Endothelial cell of umbilical vein (primary cell): ENCODE measurements around the gene LIMCH1. TPM values are rescaled to one million over a fixed set of nuclear protein-coding genes. Genes with fewer than 3 reads are reported as not detected.

ENCODE experiments used
- BruUV-seq: library from RNA; stranded (reverse); fragments of 400-500 nt; replicated peaks from 2 replicates; lab custom pipeline; 2021; lab: Mats Ljungman, UMichigan
- CTCF ChIA-PET: fragments of 300-600, 350-600 bp; sonication (Branson Sonifier 250); formaldehyde crosslinking; loops from one replicate; lab custom pipeline; 2021; ENCODE audit warnings: antibody characterized with exemption, inconsistent platforms; lab: Charles Lee
- POLR2A ChIA-PET: fragments of 300-600, 350-600 bp; sonication (Branson Sonifier 250); formaldehyde crosslinking; loops from one replicate; lab custom pipeline; 2021; ENCODE audit warnings: antibody characterized with exemption, inconsistent platforms; lab: Charles Lee
- DNase-seq: peaks from one replicate; pipeline ENCODE4 v3.0.0-alpha.2; 2011; ENCODE audit warnings: low read depth, low spot score
- FAIRE-seq: peaks from 2 replicates; lab custom pipeline; 2011; peaks lifted over from hg19 to GRCh38; lab: Jason Lieb, UNC
- H2AFZ ChIP-seq: 2 replicates; pipeline ENCODE4 v1.6.0; 2012; ENCODE audit warnings: low read depth, low read length, control low read depth, inconsistent platforms
- H3K27ac ChIP-seq: 2 replicates; pipeline ENCODE4 v1.5.1; 2011; ENCODE audit warnings: low read depth, mild to moderate bottlenecking, control low read depth, low read length, moderate library complexity; ENCODE audit not compliant: insufficient read depth
- H3K27me3 ChIP-seq, 2 experiments: 2 replicates each; pipeline versions ENCODE4 v1.6.0 to v1.6.1; 2011; ENCODE audit warnings: low read length in 2 of 2, mixed read lengths in 1 of 2; ENCODE audit not compliant: control insufficient read depth in 2 of 2, insufficient read depth in 2 of 2
- H3K36me3 ChIP-seq, 2 experiments: 2 replicates in 1 of 2; 3 replicates in 1 of 2; pipeline ENCODE4 v1.5.1; 2011; ENCODE audit warnings: low read length in 2 of 2, mild to moderate bottlenecking in 1 of 2, moderate library complexity in 1 of 2; ENCODE audit not compliant: control insufficient read depth in 2 of 2, insufficient read depth in 2 of 2; ENCODE audit errors: extremely low read depth in 1 of 2
- H3K4me1 ChIP-seq: 3 replicates; pipeline ENCODE4 v1.5.1; 2011; ENCODE audit warnings: mild to moderate bottlenecking, low read length; ENCODE audit not compliant: control insufficient read depth, insufficient read depth; ENCODE audit errors: extremely low read depth
- H3K4me2 ChIP-seq: 2 replicates; pipeline ENCODE4 v1.6.1; 2011; ENCODE audit warnings: low read length, control low read depth, mixed read lengths; ENCODE audit not compliant: insufficient read depth
- H3K4me3 ChIP-seq, 3 experiments: fragments of 200-600 bp in 1 of 3; sonication (generic), shearing (Covaris generic) in 1 of 3; replicated peaks in 1 of 3; 2 replicates each; pipeline ENCODE4 v1.5.1; 2011 to 2016; ENCODE audit warnings: control low read depth in 3 of 3, low read length in 3 of 3, mild to moderate bottlenecking in 2 of 3, inconsistent platforms in 1 of 3, low read depth in 1 of 3, moderate library complexity in 1 of 3; ENCODE audit not compliant: insufficient read depth in 1 of 3
- H3K79me2 ChIP-seq: 2 replicates; pipeline ENCODE4 v1.6.0; 2012; ENCODE audit warnings: low read length, inconsistent platforms; ENCODE audit not compliant: control insufficient read depth, insufficient read depth
- H3K9ac ChIP-seq: replicated peaks from 2 replicates; pipeline ENCODE3; 2011; ENCODE audit warnings: low read length, control low read depth; ENCODE audit not compliant: insufficient read depth; ENCODE audit errors: extremely low read depth
- H3K9me1 ChIP-seq: replicated peaks from 3 replicates; pipeline ENCODE4 v1.6.0; 2011; ENCODE audit warnings: mild to moderate bottlenecking, low read length; ENCODE audit not compliant: control insufficient read depth, insufficient read depth; ENCODE audit errors: extremely low read depth
- H3K9me3 ChIP-seq: replicated peaks from 2 replicates; pipeline ENCODE4 v1.5.1; 2012; ENCODE audit warnings: low read length, inconsistent platforms; ENCODE audit not compliant: control insufficient read depth, insufficient read depth
- H4K20me1 ChIP-seq: replicated peaks from 2 replicates; pipeline ENCODE3; 2011; ENCODE audit warnings: mild to moderate bottlenecking, low read length; ENCODE audit not compliant: control insufficient read depth, insufficient read depth; ENCODE audit errors: extremely low read depth
- CTCF ChIP-seq, 2 donors: IDR thresholded peaks; 1 replicate in 1 of 2; 2 replicates in 1 of 2; pipeline ENCODE4 v1.5.1; 2011; ENCODE audit warnings: low read length in 2 of 2, mild to moderate bottlenecking in 2 of 2, moderate library complexity in 2 of 2, control low read depth in 1 of 2, inconsistent platforms in 1 of 2, low read depth in 1 of 2; ENCODE audit not compliant: insufficient read depth in 1 of 2; ENCODE audit errors: extremely low read depth in 1 of 2
- EZH2 ChIP-seq: IDR thresholded peaks from 2 replicates; pipeline ENCODE4 v1.6.1; 2012; ENCODE audit warnings: borderline replicate concordance, low read depth, mild to moderate bottlenecking, moderate library complexity, low read length, inconsistent platforms; ENCODE audit not compliant: severe bottlenecking
- FOS ChIP-seq: IDR thresholded peaks from 2 replicates; pipeline ENCODE4 v1.6.1; 2011; ENCODE audit warnings: mild to moderate bottlenecking, low read length, moderate library complexity, borderline replicate concordance; ENCODE audit not compliant: insufficient read depth
- GATA2 ChIP-seq: IDR thresholded peaks from 2 replicates; pipeline ENCODE4 v1.7.0; 2011; ENCODE audit warnings: low read depth, mild to moderate bottlenecking, moderate library complexity, mixed read lengths, low read length; ENCODE audit not compliant: insufficient read length, insufficient read depth
- JUN ChIP-seq: IDR thresholded peaks from 2 replicates; pipeline ENCODE4 v1.6.1; 2011; ENCODE audit warnings: borderline replicate concordance, low read depth; ENCODE audit not compliant: insufficient read length, insufficient read depth
- MYC ChIP-seq: IDR thresholded peaks from one replicate; pipeline ENCODE4 v1.6.1; 2011; ENCODE audit warnings: mild to moderate bottlenecking, low read depth, low read length
- POLR2AphosphoS5 ChIP-seq: IDR thresholded peaks from 2 replicates; pipeline ENCODE4 v1.6.1; 2012; ENCODE audit warnings: low read depth, mild to moderate bottlenecking, control low read depth, low read length, moderate library complexity; ENCODE audit not compliant: insufficient read depth
- dilution Hi-C: fragments of 300-500 bp; cut with MboI; formaldehyde crosslinking; loops from one replicate; pipeline ENCODE4 v1.15.0; 2019; ENCODE audit warnings: low sequenced_read_pairs; ENCODE audit not compliant: extremely low pct_ligation_motif_present
- intact Hi-C: fragments of 100-400 bp; cut with micrococcal nuclease; formaldehyde crosslinking; loops from one replicate; pipeline ENCODE4 v1.10.0; 2022
- polyA plus RNA-seq, 4 experiments: library from polyadenylated mRNA; depleted of rRNA in 3 of 4; stranded (reverse) in 3 of 4; unstranded in 1 of 4; fragments of >200 nt; gene quantifications; 2 replicates each; pipeline versions ENCODE4 v1.2.1 to v1.2.3, GENCODE V29; 2011 to 2012; ENCODE audit warnings: missing spikeins in 1 of 4
- total RNA-seq: library from RNA; stranded (reverse); gene quantifications from 2 replicates; pipeline ENCODE4 v1.2.3, GENCODE V29; 2021

Gene LIMCH1
- total and polyA plus RNA-seq, 2 donors (not counting 3 experiments of a cell fraction or from before 2014, with no cell fraction given): 14.3 to 32.8 TPM

- BruUV-seq: no TSS peak
- Histone ChIP-seq H3K27ac (no peak overlapping the region), H3K4me1 (no peaks in the 10 kb centered on the region), H3K36me3 (no peaks in the 10 kb centered on the region), H3K4me3 (no peak overlapping the region), H3K9me3 (no peaks in the 10 kb centered on the region), H3K27me3 (peaks cover 0 to 5% of the 10 kb centered on the region in 2 experiments), H3K9ac (no peak overlapping the region), H3K9me1 (no peaks in the 10 kb centered on the region), H3K4me2 (no peak overlapping the region), H4K20me1 (no peaks in the 10 kb centered on the region), H2AFZ (no peak overlapping the region), H3K79me2 (no peaks in the 10 kb centered on the region)
- dilution Hi-C loops: no loop called here
- FAIRE-seq (no peak), DNase-seq (no peak)
- POLR2A ChIA-PET: no interaction called here
- intact Hi-C loops: no loop called here
- CTCF ChIA-PET: no interaction called here
- no peak for TF ChIP-seq MYC
- TF ChIP-seq POLR2AphosphoS5: no peak
- TF ChIP-seq JUN: no peak
- TF ChIP-seq FOS: no peak
- no peak for TF ChIP-seq GATA2
Observed at GRCh38 chr4:41712425-41712824, 174.5 kb downstream of the LIMCH1 start.

GRCh38 chr4:41713768-41714167, 175.8 kb downstream of the LIMCH1 start:
- FAIRE-seq (no peak), DNase-seq (no peak)
- Histone ChIP-seq H3K4me1 (no peaks in the 10 kb centered on the region), H4K20me1 (no peaks in the 10 kb centered on the region), H3K36me3 (no peaks in the 10 kb centered on the region), H3K27me3 (peaks cover 0 to 5% of the 10 kb centered on the region in 2 experiments), H3K9me3 (no peaks in the 10 kb centered on the region), H3K4me3 (no peak overlapping the region), H3K79me2 (no peaks in the 10 kb centered on the region), H3K27ac (no peak overlapping the region), H3K9me1 (no peaks in the 10 kb centered on the region), H3K4me2 (no peak overlapping the region), H2AFZ (no peak overlapping the region), H3K9ac (no peak overlapping the region)
- intact Hi-C loops: no loop called here
- dilution Hi-C loops: no loop called here
- ChIA-PET POLR2A (no interaction called here), CTCF (no interaction called here)
- no TSS peak for BruUV-seq
- TF ChIP-seq EZH2 (no peak), FOS (no peak), CTCF (IDR thresholded peaks at IDR 0.05; ENCODE audit: extremely low read depth in 1 of 2, insufficient read depth in 1 of 2, low read depth in 1 of 2, low read length in 2 of 2) (no peak)
